Liver (tissue), 9 donors: ENCODE measurements around the gene CKM. TPM values are rescaled to one million over a fixed set of nuclear protein-coding genes. Genes with fewer than 3 reads are reported as not detected.

Source experiments
- DNase-seq: peaks from one replicate; pipeline ENCODE4 v3.0.0-alpha.2; 2017; ENCODE audit warnings: low spot score
- H3K27ac ChIP-seq, 2 donors: one replicate each; pipeline ENCODE4 v1.7.0; 2013; ENCODE audit warnings: inconsistent platforms in 2 of 2, low read length in 2 of 2, control low read depth in 1 of 2, low read depth in 1 of 2, mild to moderate bottlenecking in 1 of 2
- H3K27me3 ChIP-seq, 4 donors: one replicate each; pipeline versions ENCODE4 v1.6.1 to v1.7.0; 2013; ENCODE audit warnings: low read length in 3 of 4, inconsistent platforms in 1 of 4, mild to moderate bottlenecking in 1 of 4, moderate library complexity in 1 of 4; ENCODE audit not compliant: control insufficient read depth in 4 of 4, insufficient read depth in 4 of 4
- H3K36me3 ChIP-seq, 4 donors: one replicate each; pipeline versions ENCODE4 v1.6.1 to v1.7.0; 2013; ENCODE audit warnings: low read length in 3 of 4, mild to moderate bottlenecking in 3 of 4, low read depth in 1 of 4, moderate library complexity in 1 of 4; ENCODE audit not compliant: control insufficient read depth in 4 of 4, insufficient read depth in 3 of 4
- H3K4me1 ChIP-seq, 4 donors: one replicate each; pipeline versions ENCODE4 v1.6.1 to v1.7.0; 2013; ENCODE audit warnings: low read length in 3 of 4, mild to moderate bottlenecking in 3 of 4, moderate library complexity in 1 of 4; ENCODE audit not compliant: control insufficient read depth in 4 of 4, insufficient read depth in 4 of 4
- H3K4me3 ChIP-seq, 3 donors: one replicate each; pipeline versions ENCODE4 v1.6.1 to v1.7.0; 2013; ENCODE audit warnings: low read length in 3 of 3, control low read depth in 1 of 3, low read depth in 1 of 3, mild to moderate bottlenecking in 1 of 3
- H3K9ac ChIP-seq, 2 donors: one replicate each; pipeline ENCODE4 v1.7.0; 2013; ENCODE audit warnings: low read length in 2 of 2, mild to moderate bottlenecking in 2 of 2, moderate library complexity in 2 of 2, control low read depth in 1 of 2, low read depth in 1 of 2
- H3K9me3 ChIP-seq, 4 donors: one replicate each; pipeline versions ENCODE4 v1.6.1 to v1.7.0; 2013; ENCODE audit warnings: low read length in 3 of 4; ENCODE audit not compliant: control insufficient read depth in 4 of 4
- GABPA ChIP-seq, 2 donors: IDR thresholded peaks in 1 of 2; conservative IDR thresholded peaks in 1 of 2; 2 replicates each; pipeline ENCODE4 v1.6.1; 2016; ENCODE audit warnings: antibody characterized with exemption in 2 of 2, mild to moderate bottlenecking in 1 of 2, moderate library complexity in 1 of 2
- HNF4A ChIP-seq, 2 donors: conservative IDR thresholded peaks; 2 replicates each; pipeline ENCODE4 v1.6.1; 2016; ENCODE audit warnings: antibody characterized with exemption in 2 of 2, mild to moderate bottlenecking in 2 of 2
- JUND ChIP-seq, 2 donors: IDR thresholded peaks; 2 replicates each; pipeline ENCODE4 v1.6.1; 2016; ENCODE audit warnings: antibody characterized with exemption in 2 of 2
- REST ChIP-seq: IDR thresholded peaks from 2 replicates; pipeline ENCODE4 v1.6.1; 2016; ENCODE audit warnings: antibody characterized with exemption, mild to moderate bottlenecking
- WGBS: extraction: QIAGEN DNeasy Blood & Tissue Kit; methylation state at CpG from one replicate; pipeline ENCODE4 v1.1.7; 2013; 5-methylcytosine and 5-hydroxymethylcytosine counted together
- polyA plus RNA-seq, 2 donors: library from polyadenylated mRNA; stranded (reverse) in 1 of 2; unstranded in 1 of 2; fragments of 200-250 nt in 1 of 2; fragments of >200 nt in 1 of 2; fragmentation: Nextera tagmentation in 1 of 2; extraction: Ambion mirVana in 1 of 2; gene quantifications; one replicate each; pipeline versions ENCODE4 v1.2.1 to v1.2.3, GENCODE V29; 2013 to 2015
- total RNA-seq, 2 donors: library from RNA; depleted of rRNA; stranded (reverse); fragments of >200 nt; gene quantifications; one replicate each; pipeline ENCODE4 v1.2.3, GENCODE V29; 2014
- TF ChIP-seq, protein P1 (sequence below): IDR thresholded peaks from 2 replicates; pipeline ENCODE4 v1.6.1; 2016; ENCODE audit warnings: antibody characterized with exemption
- donor health status: healthy.
- donor health status: healthy.
- donor health status: healthy.
- donor health status: healthy.
- donor health status: healthy.

Gene CKM
- total and polyA plus RNA-seq, 4 donors: 0.05 to 0.37 (median 0.17) TPM; not detected in 1

- TF ChIP-seq, protein P1, sequence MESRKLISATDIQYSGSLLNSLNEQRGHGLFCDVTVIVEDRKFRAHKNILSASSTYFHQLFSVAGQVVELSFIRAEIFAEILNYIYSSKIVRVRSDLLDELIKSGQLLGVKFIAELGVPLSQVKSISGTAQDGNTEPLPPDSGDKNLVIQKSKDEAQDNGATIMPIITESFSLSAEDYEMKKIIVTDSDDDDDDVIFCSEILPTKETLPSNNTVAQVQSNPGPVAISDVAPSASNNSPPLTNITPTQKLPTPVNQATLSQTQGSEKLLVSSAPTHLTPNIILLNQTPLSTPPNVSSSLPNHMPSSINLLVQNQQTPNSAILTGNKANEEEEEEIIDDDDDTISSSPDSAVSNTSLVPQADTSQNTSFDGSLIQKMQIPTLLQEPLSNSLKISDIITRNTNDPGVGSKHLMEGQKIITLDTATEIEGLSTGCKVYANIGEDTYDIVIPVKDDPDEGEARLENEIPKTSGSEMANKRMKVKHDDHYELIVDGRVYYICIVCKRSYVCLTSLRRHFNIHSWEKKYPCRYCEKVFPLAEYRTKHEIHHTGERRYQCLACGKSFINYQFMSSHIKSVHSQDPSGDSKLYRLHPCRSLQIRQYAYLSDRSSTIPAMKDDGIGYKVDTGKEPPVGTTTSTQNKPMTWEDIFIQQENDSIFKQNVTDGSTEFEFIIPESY: peak; percentile 93
Measured at GRCh38 chr19:45279587-45280192, 43.0 kb downstream of the CKM start (continued).

DNA sequence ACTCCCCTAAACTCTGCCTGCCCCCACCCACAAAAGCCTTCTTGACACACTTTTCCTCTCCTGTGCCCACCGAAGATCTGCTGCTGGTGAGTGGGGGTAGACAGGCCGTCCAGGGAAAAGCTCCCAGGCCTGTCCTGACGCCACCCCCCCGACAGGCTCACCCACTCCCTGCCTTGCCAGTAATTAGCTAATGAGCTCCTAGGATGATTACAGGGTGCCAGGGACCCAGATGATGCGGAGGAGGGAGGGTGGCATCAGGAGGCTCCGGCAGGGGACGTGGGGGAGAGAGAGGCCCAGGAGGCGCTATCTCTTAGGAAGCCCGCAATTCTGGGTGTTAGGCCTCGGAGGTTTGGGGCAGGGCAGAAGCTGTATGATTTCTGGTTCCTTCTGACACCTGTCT is 44.6 kb downstream of the CKM start:
- Histone ChIP-seq H3K4me3 (no peak overlapping the region), H3K27me3 (no peaks in the 10 kb centered on the region), H3K27ac (no peak overlapping the region), H3K9ac (no peak overlapping the region), H3K9me3 (no peaks in the 10 kb centered on the region), H3K4me1 (peaks cover 13 to 44% (median 32%) of the 10 kb centered on the region in 4 donors), H3K36me3 (peaks cover 0 to 8% (median 4%) of the 10 kb centered on the region in 4 donors)
- no peak for DNase-seq
- 96% methylated on average over 10 of the region's 10 CpGs for WGBS
- no peak for TF ChIP-seq GABPA (IDR thresholded peaks at IDR 0.05 in 1 of 2, conservative IDR thresholded peaks at IDR 0.05 in 1 of 2)
- TF ChIP-seq, protein P1: no peak

DNA sequence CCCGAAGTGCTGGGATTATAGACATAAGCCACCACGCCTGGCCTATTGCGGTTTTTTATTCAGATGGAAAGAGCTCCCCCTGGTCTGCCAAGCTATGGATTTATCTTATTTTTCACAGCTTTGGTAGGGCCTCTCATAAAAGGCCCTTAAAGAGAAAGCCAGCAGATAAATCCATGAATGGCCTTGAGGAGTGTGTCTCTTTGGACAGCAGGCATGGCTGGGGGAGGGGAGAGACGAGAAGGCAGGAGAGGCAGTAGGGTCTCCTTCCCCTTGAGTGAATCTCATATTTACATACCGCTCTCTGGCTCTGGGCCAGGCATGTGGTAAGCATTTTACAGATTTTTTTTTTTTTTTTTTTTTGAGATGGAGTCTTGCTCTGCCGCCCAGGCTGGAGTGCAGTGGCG is 46.4 kb downstream of the CKM start:
- Histone ChIP-seq H3K27ac (no peak overlapping the region), H3K36me3 (peaks cover 0 to 9% (median 6%) of the 10 kb centered on the region in 4 donors), H3K4me3 (no peak overlapping the region), H3K27me3 (no peaks in the 10 kb centered on the region), H3K4me1 (peaks cover 12 to 56% (median 43%) of the 10 kb centered on the region in 4 donors), H3K9ac (no peak overlapping the region), H3K9me3 (no peaks in the 10 kb centered on the region)
- DNase-seq: no peak
- TF ChIP-seq HNF4A (conservative IDR thresholded peaks at IDR 0.05) (no peak), REST (no peak), JUND (IDR thresholded peaks at IDR 0.05) (no peak)
- WGBS: 76% methylated on average over 7 of the region's 7 CpGs
